NB4 (cell line): ENCODE results near the gene PPM1F.

Source experiments
- DNase-seq: peaks from one replicate; pipeline ENCODE4 v3.0.0; 2010; ENCODE audit warnings: low read depth
- H3K4me3 ChIP-seq: one replicate; pipeline ENCODE4 v1.5.1; 2011; ENCODE audit warnings: mild to moderate bottlenecking, low read depth, low read length, moderate library complexity
- MYC ChIP-seq: IDR thresholded peaks from 2 replicates; pipeline ENCODE4 v1.6.1; 2011; ENCODE audit warnings: low read depth, low read length
- POLR2A ChIP-seq: IDR thresholded peaks from 2 replicates; pipeline ENCODE4 v1.6.1; 2011; ENCODE audit warnings: mild to moderate bottlenecking; ENCODE audit not compliant: insufficient read length; ENCODE audit errors: extremely low read depth
- TF ChIP-seq, protein P1 (sequence below): IDR thresholded peaks from one replicate; pipeline ENCODE4 v1.5.1; 2012; ENCODE audit warnings: low read depth, low read length
- TF ChIP-seq, protein P2 (sequence below): IDR thresholded peaks from 2 replicates; pipeline ENCODE4 v1.6.1; 2011; ENCODE audit warnings: low read depth, low read length

Gene PPM1F

DNA sequence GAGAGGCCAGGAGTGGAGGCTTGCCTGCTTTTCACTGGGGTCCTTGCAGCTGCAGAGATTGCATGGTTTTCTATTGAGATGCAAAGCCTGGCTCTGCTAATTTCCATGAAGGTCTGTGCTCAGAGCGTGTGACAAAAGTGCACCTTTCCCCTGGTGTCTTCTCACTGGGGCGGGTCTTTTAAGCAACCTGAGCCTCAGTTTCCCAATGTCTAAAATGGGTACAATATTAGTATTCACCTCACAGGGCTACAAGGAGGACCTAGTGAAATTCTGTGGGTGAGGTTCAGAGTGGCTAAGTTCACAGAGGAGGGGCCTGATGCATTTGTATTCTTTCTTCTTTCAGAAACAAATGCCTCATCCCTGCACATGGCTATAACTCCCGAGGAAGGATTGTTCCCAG, 20.3 kb downstream of the PPM1F start:
- no peak overlapping the region for H3K4me3 ChIP-seq
- TF ChIP-seq MYC (no peak), POLR2A (no peak)
- TF ChIP-seq, protein P1, sequence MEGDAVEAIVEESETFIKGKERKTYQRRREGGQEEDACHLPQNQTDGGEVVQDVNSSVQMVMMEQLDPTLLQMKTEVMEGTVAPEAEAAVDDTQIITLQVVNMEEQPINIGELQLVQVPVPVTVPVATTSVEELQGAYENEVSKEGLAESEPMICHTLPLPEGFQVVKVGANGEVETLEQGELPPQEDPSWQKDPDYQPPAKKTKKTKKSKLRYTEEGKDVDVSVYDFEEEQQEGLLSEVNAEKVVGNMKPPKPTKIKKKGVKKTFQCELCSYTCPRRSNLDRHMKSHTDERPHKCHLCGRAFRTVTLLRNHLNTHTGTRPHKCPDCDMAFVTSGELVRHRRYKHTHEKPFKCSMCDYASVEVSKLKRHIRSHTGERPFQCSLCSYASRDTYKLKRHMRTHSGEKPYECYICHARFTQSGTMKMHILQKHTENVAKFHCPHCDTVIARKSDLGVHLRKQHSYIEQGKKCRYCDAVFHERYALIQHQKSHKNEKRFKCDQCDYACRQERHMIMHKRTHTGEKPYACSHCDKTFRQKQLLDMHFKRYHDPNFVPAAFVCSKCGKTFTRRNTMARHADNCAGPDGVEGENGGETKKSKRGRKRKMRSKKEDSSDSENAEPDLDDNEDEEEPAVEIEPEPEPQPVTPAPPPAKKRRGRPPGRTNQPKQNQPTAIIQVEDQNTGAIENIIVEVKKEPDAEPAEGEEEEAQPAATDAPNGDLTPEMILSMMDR = no peak
- TF ChIP-seq, protein P2, sequence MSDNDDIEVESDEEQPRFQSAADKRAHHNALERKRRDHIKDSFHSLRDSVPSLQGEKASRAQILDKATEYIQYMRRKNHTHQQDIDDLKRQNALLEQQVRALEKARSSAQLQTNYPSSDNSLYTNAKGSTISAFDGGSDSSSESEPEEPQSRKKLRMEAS = no peak
- DNase-seq = no peak

DNA sequence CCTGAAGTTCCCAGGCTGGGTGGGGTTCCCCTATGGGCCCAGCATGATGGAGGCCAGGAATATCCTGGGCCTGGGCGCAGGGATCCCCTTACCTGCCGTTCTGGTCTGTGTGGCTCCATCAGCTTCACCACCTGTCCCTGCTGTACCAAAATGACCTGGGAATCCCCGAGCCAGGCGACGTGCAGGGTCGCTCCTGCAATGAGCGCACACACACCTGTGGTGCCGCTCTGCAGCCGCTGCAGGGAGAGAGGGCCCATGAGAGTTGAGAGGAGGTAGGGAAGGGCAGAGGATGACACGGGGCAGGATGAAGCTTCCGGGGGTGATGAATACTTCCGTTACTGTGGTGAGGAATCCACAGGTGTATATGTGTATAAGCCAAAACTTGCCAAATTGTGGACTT, 21.6 kb downstream of the PPM1F start:
- DNase-seq = no peak
- H3K4me3 ChIP-seq = no peak overlapping the region
- TF ChIP-seq, protein P1 = no peak
- no peak for TF ChIP-seq MYC
- TF ChIP-seq POLR2A = no peak
- TF ChIP-seq, protein P2 = no peak

DNA sequence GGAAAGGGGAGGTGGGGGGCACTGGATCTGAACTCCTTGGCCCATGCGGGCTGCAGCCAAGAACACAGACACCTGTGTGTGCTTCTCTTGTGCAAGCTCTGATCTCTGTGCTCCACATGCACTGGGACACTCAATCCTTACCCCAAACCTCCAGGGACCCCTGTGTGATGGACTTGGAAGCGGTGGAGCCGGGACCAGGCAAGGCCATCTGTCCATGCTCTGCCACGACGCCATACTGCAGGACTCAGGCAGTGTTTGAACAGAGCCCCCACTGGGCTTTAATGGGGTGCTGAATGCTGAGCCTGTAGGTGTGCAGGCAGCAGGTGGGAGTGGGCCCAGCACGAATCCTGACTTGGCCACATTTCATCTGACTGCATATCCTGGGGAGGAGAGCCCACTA, 23.4 kb downstream of the PPM1F start:
- no peak for TF ChIP-seq MYC
- TF ChIP-seq, protein P1 = no peak
- TF ChIP-seq, protein P2 = no peak
- no peak for TF ChIP-seq POLR2A
- DNase-seq = no peak
- no peak overlapping the region for H3K4me3 ChIP-seq

DNA sequence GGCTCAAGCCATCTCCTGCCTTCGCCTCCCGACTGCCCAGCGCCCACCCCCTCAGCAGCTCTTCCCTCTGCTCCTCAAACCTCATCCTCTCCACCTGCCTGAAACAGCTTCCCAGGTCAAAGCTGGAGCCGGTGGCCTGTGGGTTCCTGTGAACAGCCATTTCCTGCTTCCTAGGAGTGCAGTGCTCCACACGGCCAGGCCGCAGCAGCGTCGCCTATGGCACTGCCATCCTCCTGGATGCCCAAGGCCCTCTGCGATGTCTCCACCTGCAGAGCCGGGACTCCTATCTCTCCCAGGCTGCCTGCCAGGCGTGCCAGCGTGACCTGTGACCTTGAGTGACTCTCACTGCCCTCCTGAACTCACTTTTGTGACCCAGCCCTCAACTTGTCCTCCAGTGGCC, 24.6 kb downstream of the PPM1F start:
- TF ChIP-seq, protein P2 = no peak
- no peak for TF ChIP-seq POLR2A
- TF ChIP-seq MYC = no peak
- TF ChIP-seq, protein P1 = no peak
- DNase-seq = no peak
- H3K4me3 ChIP-seq = no peak overlapping the region

DNA sequence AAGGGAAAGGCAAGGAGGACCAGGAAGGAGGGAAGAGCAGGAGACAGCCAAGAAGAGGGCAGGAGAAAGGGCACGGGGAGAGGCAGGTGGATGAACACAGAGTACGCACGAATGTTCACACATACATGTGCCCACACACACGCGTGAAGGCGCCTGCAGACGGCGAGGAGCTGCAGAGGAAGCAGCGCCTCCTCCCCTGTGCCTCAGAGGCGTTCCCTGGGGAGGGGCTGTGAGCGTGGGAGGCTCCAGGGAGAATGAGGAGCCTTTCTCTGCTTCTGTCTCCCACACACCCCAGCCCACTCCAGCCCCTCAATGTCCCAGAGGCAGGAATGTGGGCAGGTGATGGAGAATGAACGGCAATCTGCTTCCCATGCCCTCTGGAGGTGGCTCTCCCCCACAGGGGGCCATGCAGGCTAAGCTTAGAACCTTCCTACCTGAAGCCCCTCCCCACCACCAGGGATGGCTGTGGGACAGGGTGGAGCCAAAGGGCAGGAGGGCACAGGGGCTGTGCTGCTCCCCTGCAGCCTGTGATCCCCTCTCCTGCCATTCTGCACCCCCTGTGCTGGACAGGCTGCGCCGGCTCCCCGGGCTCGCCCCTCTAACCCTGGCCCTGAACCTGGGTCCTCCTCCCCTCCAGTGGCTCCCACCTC, 25.3 kb downstream of the PPM1F start:
- TF ChIP-seq MYC (no peak), POLR2A (no peak)
- TF ChIP-seq, protein P2 = no peak
- TF ChIP-seq, protein P1 = no peak
- peak; percentile 69 for DNase-seq
- no peak overlapping the region for H3K4me3 ChIP-seq

DNA sequence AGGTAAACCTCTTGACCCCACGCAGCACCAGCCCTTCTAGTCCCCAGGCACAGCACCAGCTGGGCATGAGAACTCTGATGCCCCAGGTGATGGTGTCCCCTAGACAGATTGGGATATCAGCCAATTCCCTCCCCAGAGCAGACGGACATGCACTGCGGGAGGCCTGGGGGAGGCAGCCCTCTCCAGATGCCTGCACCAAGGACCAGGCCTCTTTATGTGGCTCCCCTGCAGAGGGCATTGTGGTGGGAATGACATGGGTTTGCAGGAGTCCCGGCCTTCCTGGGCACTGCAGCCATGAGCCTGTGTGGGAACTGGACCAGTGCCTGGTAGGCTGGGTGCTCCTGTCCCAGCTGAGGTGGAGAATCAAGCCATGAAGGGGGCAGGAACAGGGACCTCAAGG, 25.9 kb downstream of the PPM1F start:
- no peak overlapping the region for H3K4me3 ChIP-seq
- TF ChIP-seq POLR2A (no peak), MYC (no peak)
- TF ChIP-seq, protein P1 = no peak
- TF ChIP-seq, protein P2 = no peak
- no peak for DNase-seq
